GM18868 (cell line): ENCODE data around the gene GPATCH11.

Experiments used
- ATAC-seq: cut with Tn5 transposase; IDR thresholded peaks from one replicate; pipeline ENCODE4 v1.9.1; 2021; ENCODE audit warnings: mild to moderate bottlenecking, moderate library complexity; ENCODE audit not compliant: unreplicated experiment

Gene GPATCH11

GRCh38 chr2:37104178-37104577 lies 19.9 kb downstream of the GPATCH11 start:
- no peak for ATAC-seq

DNA sequence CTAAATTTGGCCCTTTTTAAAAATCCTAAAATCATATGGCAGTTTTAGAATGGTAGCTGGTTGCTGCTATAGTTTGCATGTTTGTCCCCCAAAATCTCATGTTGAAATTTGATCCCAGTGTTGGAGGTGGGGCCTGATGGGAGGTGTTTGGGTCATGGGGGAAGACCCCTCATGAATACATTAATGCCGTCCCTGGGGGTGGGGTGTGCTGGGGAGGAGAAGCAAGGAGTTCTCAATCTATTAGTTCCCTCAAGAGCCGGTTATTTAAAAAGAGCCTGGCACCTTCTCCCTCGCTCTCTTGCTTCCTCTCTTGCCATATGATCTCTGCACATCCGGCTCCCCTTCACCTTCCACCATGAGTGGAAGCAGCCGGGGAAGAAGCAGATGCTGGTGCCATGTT lies 20.8 kb downstream of the GPATCH11 start:
- no peak for ATAC-seq

GRCh38 chr2:37109523-37109922 lies 25.2 kb downstream of the GPATCH11 start:
- no peak for ATAC-seq

DNA sequence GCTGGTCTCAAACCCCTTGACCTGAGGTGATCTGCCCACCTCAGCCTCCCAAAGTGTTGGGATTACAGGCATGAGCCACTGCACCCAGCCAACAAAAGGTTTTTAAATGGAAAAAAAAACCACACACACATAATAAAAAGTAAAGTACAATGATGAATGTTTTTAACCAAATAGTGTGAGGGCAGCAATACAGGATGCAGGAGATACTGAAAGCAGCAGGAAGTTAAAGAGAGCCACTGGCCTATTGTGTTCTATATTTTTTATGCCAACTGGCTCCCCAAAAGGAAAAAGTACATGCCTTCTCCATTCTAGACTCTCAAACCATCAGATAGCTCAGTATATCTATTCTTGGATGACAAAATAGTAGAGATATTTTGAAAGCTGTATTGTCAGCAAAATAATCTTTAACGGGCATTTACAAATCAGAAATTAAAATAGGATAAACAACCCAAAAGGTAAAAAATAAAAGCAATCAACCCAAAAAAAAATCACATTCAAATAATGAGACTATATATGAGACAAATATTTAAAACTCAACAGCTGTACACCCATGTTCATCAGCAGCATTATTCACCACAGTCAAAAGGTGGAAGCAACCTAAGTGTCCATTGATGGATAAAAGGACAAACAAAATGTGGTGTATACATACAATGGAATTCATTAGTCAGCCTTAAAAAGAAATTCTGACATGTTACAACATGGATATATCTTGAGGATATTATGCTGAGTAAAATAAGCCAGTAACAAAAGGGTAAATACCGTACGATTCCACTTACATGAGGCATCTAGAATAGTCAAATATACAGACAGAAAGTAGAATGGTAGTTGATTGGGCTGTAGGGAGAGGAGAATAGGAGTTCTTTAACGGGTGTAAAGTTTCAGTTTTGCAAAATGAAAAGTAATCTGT lies 26.2 kb downstream of the GPATCH11 start:
- ATAC-seq: no peak

DNA sequence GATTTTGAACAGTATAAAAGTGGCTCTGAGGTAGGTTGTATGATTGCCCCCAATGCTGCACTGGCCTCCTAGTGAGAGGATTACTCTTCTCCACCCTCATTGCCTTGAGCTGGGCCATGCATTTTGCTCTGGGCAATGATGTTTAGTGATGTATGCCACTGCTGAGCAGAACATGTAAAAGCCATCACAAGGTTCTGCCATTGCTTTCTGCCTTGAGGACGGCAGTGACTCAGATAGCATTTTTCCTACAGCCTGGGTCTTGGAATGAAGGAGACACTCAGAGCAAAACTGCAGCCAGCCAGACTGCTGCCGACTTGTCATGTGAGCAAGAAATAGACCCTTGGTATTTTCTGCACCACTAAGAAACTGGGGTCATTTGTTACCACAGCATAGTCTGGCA lies 27.6 kb downstream of the GPATCH11 start:
- no peak for ATAC-seq

DNA sequence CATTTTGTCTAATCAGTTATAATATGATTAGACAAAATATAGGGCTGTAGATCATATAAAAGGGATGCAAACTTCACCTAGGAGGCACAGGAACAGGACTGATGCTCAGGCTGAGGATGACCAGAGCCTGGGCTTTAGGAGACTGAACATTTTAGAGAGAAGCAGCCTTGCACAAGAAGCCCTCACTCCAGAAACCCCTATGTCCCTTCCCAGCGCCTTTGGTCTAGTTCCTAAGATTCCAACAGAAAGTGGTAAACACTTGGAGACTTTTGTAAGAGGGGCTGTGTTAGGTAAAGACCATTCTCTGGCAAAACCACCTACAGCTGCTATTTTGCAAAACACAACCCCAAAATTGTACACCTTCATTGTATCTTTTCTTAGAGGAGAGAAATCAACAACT lies 33.2 kb downstream of the GPATCH11 start:
- no peak for ATAC-seq

GRCh38 chr2:37119157-37119556 lies 34.8 kb downstream of the GPATCH11 start:
- ATAC-seq: no peak

DNA sequence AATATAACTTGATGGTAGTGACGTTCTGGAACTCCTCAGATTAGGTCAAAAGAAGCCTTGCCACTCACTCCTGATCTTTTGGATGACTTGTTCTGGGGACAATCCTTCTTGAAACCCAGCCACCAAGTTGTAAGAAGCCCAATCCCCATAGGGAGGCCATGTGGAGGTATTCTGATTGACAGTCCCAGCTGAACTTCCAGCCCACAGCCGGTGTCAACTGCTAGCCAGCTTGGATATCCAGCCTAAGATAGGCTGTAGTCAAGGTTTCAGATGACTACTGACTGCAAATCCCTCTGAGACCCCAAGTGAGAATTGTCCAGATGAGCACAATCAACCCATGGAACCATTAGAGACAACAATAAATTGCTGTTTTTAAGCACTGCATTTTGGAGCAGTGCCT lies 41.1 kb downstream of the GPATCH11 start:
- ATAC-seq: no peak

DNA sequence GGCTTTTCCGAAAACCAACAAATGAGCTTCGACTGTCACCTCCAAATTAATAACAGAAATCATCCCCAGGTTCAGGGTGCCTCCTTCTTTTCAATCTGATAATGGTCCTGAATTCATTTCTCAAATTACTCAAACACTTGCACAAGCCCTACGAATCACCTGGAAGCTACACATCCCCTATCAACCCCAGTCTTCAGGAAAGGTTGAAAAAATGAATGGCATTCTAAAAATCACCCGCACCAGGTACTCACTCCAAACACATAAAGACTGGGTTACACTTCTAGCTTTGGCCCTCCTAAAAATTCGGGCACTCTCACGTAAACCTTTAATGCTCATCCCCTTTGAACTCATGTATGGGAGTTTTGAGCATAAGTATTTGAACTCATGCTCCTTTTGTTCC lies 48.6 kb downstream of the GPATCH11 start:
- no peak for ATAC-seq

GRCh38 chr2:37142546-37142945 lies 58.2 kb downstream of the GPATCH11 start:
- no peak for ATAC-seq

DNA sequence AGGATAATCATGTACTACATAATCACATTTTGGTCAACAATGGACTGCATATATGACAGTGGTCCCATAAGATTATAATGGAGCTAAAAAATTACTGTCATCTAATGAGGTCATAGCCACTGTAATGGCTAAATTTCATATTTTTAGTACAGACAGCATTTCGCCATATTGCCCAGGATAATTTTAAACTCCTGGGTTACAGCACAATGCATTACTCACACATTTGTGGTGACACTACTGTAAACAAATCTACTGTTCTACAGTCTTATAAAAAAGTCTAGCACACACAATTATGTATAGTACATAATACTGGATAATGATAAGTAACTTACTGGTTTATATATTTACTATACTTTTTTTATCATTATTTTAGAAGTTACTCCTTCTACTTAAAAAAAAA lies 59.7 kb downstream of the GPATCH11 start:
- ATAC-seq: no peak

DNA sequence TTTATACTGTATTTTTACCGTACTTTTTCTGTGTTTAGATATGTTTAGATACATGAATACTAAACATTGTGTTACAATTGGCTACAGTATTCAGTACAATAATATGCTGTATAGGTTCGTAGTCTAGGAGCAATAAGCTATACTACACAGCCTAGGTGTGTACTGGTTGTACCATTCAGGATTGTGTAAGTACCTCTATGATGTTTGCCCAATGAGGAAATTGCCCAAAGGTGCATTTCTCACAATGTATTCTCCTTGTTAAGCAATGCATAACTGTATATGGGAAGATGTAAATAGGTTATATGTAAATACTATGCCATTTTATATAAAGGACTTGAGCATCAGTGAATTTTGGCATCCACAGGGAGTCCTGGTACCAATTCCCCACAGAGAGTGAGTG lies 61.7 kb downstream of the GPATCH11 start:
- ATAC-seq: no peak

GRCh38 chr2:37148325-37148724 lies 64.0 kb downstream of the GPATCH11 start:
- no peak for ATAC-seq
